Activated CD8-positive, alpha-beta T cell treated with anti-CD3 and anti-CD28 coated beads, Interleukin-2, amount 10 ng/mL, durations not matched to agents 7 days and 5 days (primary cell): ENCODE data around the gene SLC6A1. TPM values are rescaled to one million over a fixed set of nuclear protein-coding genes. Genes with fewer than 3 reads are reported as not detected.

ENCODE experiments used
- ATAC-seq: fragments of 150-1000 bp; cut with Tn5 transposase; one replicate; pipeline ENCODE4 v1.10.0; 2021; ENCODE audit warnings: moderate library complexity
- CTCF ChIA-PET: fragments of 350-600 bp; sonication (Branson Sonifier 250); formaldehyde crosslinking; loops from one replicate; lab custom pipeline; 2021; ENCODE audit warnings: antibody characterized with exemption; lab: Charles Lee
- POLR2A ChIA-PET: fragments of 350-600 bp; sonication (Branson Sonifier 250); formaldehyde crosslinking; loops from one replicate; lab custom pipeline; 2021; ENCODE audit warnings: antibody characterized with exemption; lab: Charles Lee
- DNase-seq: peaks from one replicate; pipeline ENCODE4 v3.0.0-alpha.2; 2020
- H3K27ac Mint-ChIP-seq: one replicate; pipeline ENCODE4 v1.8.0; 2021; ENCODE audit warnings: mild to moderate bottlenecking, mixed read lengths
- H3K27me3 Mint-ChIP-seq: one replicate; pipeline ENCODE4 v1.8.0; 2021; ENCODE audit warnings: low read depth, mixed read lengths
- H3K36me3 Mint-ChIP-seq: one replicate; pipeline ENCODE4 v1.8.0; 2021; ENCODE audit warnings: low read depth, mixed read lengths
- H3K4me1 Mint-ChIP-seq: one replicate; pipeline ENCODE4 v1.8.0; 2021; ENCODE audit warnings: low read depth, mixed read lengths
- H3K4me3 Mint-ChIP-seq: one replicate; pipeline ENCODE4 v1.8.0; 2021; ENCODE audit warnings: mild to moderate bottlenecking, mixed read lengths
- H3K9me3 Mint-ChIP-seq: one replicate; pipeline ENCODE4 v1.8.0; 2022; ENCODE audit warnings: mixed read lengths; ENCODE audit not compliant: insufficient read depth
- total RNA-seq, 2 experiments: library from RNA; stranded (reverse); gene quantifications; one replicate each; pipeline ENCODE4 v1.2.3, GENCODE V29; 2021

Gene SLC6A1
- total RNA-seq, 2 experiments from 2014 or later, result not detected

DNA sequence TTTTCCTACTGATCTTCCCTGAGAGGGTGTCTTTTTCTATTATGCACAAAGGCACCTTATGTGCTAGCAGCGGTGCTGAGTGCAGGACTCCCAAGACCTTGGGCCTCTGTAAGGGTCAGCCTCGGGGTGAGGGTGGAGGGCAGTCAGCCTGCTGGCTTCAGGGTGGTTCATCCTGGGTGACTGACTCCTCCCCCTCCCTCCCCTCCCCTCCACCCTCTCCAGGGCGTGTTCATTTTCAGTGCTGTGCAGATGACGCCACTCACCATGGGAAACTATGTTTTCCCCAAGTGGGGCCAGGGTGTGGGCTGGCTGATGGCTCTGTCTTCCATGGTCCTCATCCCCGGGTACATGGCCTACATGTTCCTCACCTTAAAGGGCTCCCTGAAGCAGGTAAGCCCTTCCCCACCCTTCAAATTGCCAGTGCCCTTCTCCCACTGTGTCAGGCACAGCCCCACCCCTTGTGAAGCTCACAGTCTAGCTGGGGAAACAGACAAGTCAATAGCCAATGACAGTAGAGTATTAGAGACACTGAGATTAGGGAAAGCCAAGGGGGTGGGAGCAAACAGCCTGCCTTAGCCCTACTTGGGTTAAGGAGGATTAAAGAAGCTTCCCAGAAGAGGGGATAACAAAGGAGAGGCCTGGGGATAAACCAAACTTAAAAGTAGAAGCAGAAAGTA is 41.9 kb downstream of the SLC6A1 start:
- CTCF ChIA-PET, result no interaction called here
- POLR2A ChIA-PET, result no interaction called here

GRCh38 chr3:11035757-11036505 is 43.4 kb downstream of the SLC6A1 start:
- DNase-seq (no peak), ATAC-seq (no peak)
- ChIA-PET POLR2A (no interaction called here), CTCF (no interaction called here)
- Mint-ChIP-seq H3K27ac (no peak overlapping the region), H3K27me3 (peaks cover 44% of the 10 kb centered on the region), H3K9me3 (no peaks in the 10 kb centered on the region), H3K4me3 (no peak overlapping the region), H3K36me3 (no peaks in the 10 kb centered on the region), H3K4me1 (no peaks in the 10 kb centered on the region)

More for the DNA sequence above, 41.9 kb downstream of the SLC6A1 start:
- DNase-seq (no peak), ATAC-seq (no peak)
- Mint-ChIP-seq H3K36me3 (no peaks in the 10 kb centered on the region), H3K27ac (no peak overlapping the region), H3K9me3 (no peaks in the 10 kb centered on the region), H3K27me3 (peaks cover 45% of the 10 kb centered on the region), H3K4me3 (no peak overlapping the region), H3K4me1 (no peaks in the 10 kb centered on the region)

DNA sequence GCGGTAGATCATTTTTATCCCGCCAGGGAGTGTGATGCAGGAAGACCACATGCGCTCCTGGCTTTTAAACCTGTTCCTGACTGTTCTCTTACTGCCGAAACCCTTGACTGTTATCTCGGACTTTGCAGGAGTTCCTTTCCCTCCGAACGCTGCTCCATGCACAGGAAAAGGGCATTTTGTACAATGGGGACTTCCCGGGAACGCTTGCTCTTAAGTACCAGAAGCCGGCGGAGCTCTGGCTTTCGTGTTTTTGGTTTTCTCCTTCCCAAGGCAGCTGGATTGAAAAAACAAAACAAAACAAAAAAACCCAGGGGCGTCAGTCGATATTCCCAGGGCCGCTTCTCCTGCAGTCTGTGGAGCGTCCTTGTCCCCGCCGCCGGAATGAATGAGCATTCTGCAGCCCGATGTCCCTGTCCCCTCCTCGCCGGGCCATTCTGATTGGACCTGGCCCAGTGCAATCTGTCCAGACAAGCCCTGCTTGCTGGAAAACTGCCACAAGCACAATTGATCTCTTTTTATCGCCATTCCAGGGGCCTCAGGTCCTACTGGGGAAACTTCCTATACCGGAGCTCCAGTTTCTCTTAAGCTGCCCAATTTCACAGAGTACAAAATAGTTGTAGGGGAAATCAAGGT is 44.8 kb downstream of the SLC6A1 start:
- POLR2A ChIA-PET, result no interaction called here
- Mint-ChIP-seq H3K27ac (no peak overlapping the region), H3K27me3 (peaks cover 44% of the 10 kb centered on the region), H3K9me3 (no peaks in the 10 kb centered on the region), H3K4me3 (no peak overlapping the region), H3K36me3 (no peaks in the 10 kb centered on the region), H3K4me1 (no peaks in the 10 kb centered on the region)
- CTCF ChIA-PET, result interaction anchor here (0.9 kb wide), 1 partner anchor 92 kb away, joined by 4 read pairs; no protein-coding TSS in a partner anchor
- no peak for DNase-seq
- no peak for ATAC-seq

GRCh38 chr3:11037976-11038375 is 45.4 kb downstream of the SLC6A1 start:
- peaks cover 48% of the 10 kb centered on the region for H3K27me3 Mint-ChIP-seq
- POLR2A ChIA-PET, result no interaction called here
- no peaks in the 10 kb centered on the region for H3K4me1 Mint-ChIP-seq
- no peaks in the 10 kb centered on the region for H3K36me3 Mint-ChIP-seq
- ATAC-seq (no peak), DNase-seq (no peak)
- no peak overlapping the region for H3K4me3 Mint-ChIP-seq
- H3K9me3 Mint-ChIP-seq, result no peaks in the 10 kb centered on the region
- CTCF ChIA-PET, result interaction anchor here (0.9 to 1.0 kb wide), 2 partner anchors 23 to 93 kb away, joined by 4 read pairs; no protein-coding TSS in a partner anchor
- no peak overlapping the region for H3K27ac Mint-ChIP-seq

- ATAC-seq (no peak), DNase-seq (no peak)
- Mint-ChIP-seq H3K27ac (no peak overlapping the region), H3K4me1 (no peaks in the 10 kb centered on the region), H3K4me3 (no peak overlapping the region), H3K27me3 (peaks cover 14% of the 10 kb centered on the region), H3K36me3 (no peaks in the 10 kb centered on the region), H3K9me3 (no peaks in the 10 kb centered on the region)
- POLR2A ChIA-PET, result no interaction called here
- CTCF ChIA-PET, result no interaction called here
Observed at GRCh38 chr3:11045536-11045935, 53.0 kb downstream of the SLC6A1 start.

GRCh38 chr3:11047500-11047899 is 55.0 kb downstream of the SLC6A1 start:
- Mint-ChIP-seq H3K4me1 (no peaks in the 10 kb centered on the region), H3K27me3 (peaks cover 17% of the 10 kb centered on the region), H3K4me3 (no peak overlapping the region), H3K27ac (no peak overlapping the region), H3K9me3 (no peaks in the 10 kb centered on the region), H3K36me3 (no peaks in the 10 kb centered on the region)
- ATAC-seq (no peak), DNase-seq (no peak)
- ChIA-PET POLR2A (interaction anchor here (1.2 kb wide), 1 partner anchor 240 kb away, joined by 3 read pairs; no protein-coding TSS in a partner anchor), CTCF (interaction anchor here (1.2 kb wide), 1 partner anchor 13 kb away, joined by 5 read pairs; no protein-coding TSS in a partner anchor)

- DNase-seq (no peak), ATAC-seq (no peak)
- Mint-ChIP-seq H3K27ac (no peak overlapping the region), H3K4me1 (no peaks in the 10 kb centered on the region), H3K4me3 (no peak overlapping the region), H3K36me3 (no peaks in the 10 kb centered on the region), H3K27me3 (peaks cover 17% of the 10 kb centered on the region), H3K9me3 (no peaks in the 10 kb centered on the region)
- POLR2A ChIA-PET, result no interaction called here
- CTCF ChIA-PET, result interaction anchor here (1.4 kb wide), 1 partner anchor 9 kb away, joined by 4 read pairs; no protein-coding TSS in a partner anchor
Observed at GRCh38 chr3:11050666-11051323, 58.2 kb downstream of the SLC6A1 start.

DNA sequence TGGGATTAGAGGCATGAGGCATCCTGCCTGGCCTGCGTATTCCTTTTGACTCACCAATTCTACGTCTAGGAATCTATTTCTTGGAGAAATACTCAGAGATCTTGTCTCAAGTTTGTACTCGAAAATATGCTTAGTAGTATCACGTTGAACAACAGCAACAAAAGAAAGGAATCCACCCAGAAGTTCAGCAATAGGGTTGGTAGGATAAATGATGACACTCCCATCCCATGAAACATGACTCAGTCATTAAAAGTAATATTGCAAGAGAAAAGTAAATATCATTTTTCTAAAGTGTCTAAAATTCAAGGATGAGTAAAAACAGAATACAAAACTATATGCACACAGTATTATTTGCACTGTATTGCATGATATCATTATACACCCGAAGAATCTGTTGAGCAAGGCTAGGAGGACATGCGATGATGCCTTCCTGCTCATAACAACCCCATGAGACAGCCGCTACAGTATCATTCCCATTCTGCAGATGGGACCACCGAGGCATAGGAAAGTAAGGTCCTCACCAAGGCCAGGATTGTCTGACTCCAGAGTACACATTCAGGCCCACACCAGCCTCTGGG is 61.5 kb downstream of the SLC6A1 start:
- ATAC-seq, result no peak
- H3K27me3 Mint-ChIP-seq, result peaks cover 14% of the 10 kb centered on the region
- H3K27ac Mint-ChIP-seq, result no peak overlapping the region
- no peak for DNase-seq
- H3K4me3 Mint-ChIP-seq, result no peak overlapping the region
- H3K4me1 Mint-ChIP-seq, result no peaks in the 10 kb centered on the region
- CTCF ChIA-PET, result no interaction called here
- no peaks in the 10 kb centered on the region for H3K9me3 Mint-ChIP-seq
- POLR2A ChIA-PET, result no interaction called here
- no peaks in the 10 kb centered on the region for H3K36me3 Mint-ChIP-seq

GRCh38 chr3:11054739-11055438 is 62.3 kb downstream of the SLC6A1 start:
- H3K36me3 Mint-ChIP-seq, result no peaks in the 10 kb centered on the region

GRCh38 chr3:11055496-11055895 is 62.9 kb downstream of the SLC6A1 start:
- Mint-ChIP-seq H3K4me1 (no peaks in the 10 kb centered on the region), H3K27me3 (peaks cover 12% of the 10 kb centered on the region), H3K9me3 (no peaks in the 10 kb centered on the region), H3K27ac (no peak overlapping the region), H3K36me3 (no peaks in the 10 kb centered on the region), H3K4me3 (no peak overlapping the region)
- DNase-seq (no peak), ATAC-seq (no peak)
- ChIA-PET CTCF (no interaction called here), POLR2A (interaction anchor here (0.6 kb wide), 1 partner anchor 9 kb away, joined by 3 read pairs; no protein-coding TSS in a partner anchor)

More at GRCh38 chr3:11054739-11055438, 62.3 kb downstream of the SLC6A1 start:
- DNase-seq (no peak), ATAC-seq (no peak)
- H3K4me1 Mint-ChIP-seq, result no peaks in the 10 kb centered on the region
- ChIA-PET POLR2A (no interaction called here), CTCF (no interaction called here)
- peaks cover 12% of the 10 kb centered on the region for H3K27me3 Mint-ChIP-seq
- H3K9me3 Mint-ChIP-seq, result no peaks in the 10 kb centered on the region
- H3K4me3 Mint-ChIP-seq, result no peak overlapping the region
- no peak overlapping the region for H3K27ac Mint-ChIP-seq

- DNase-seq (no peak), ATAC-seq (no peak)
- H3K27ac Mint-ChIP-seq, result no peak overlapping the region
- ChIA-PET CTCF (no interaction called here), POLR2A (no interaction called here)
- H3K9me3 Mint-ChIP-seq, result no peaks in the 10 kb centered on the region
- H3K4me1 Mint-ChIP-seq, result no peaks in the 10 kb centered on the region
- peaks cover 7% of the 10 kb centered on the region for H3K27me3 Mint-ChIP-seq
- no peaks in the 10 kb centered on the region for H3K36me3 Mint-ChIP-seq
- H3K4me3 Mint-ChIP-seq, result no peak overlapping the region
Observed at GRCh38 chr3:11056531-11057050, 64.0 kb downstream of the SLC6A1 start.
